Astrocyte of the spinal cord (primary cell): ENCODE measurements around the gene SHB.

Experiments used
- DNase-seq: peaks from one replicate; pipeline ENCODE4 v3.0.0; 2011; ENCODE audit warnings: low read depth, low spot score
- H3K4me3 ChIP-seq: 2 replicates; pipeline ENCODE4 v1.5.1; 2011; ENCODE audit warnings: low read depth, mild to moderate bottlenecking, low read length, moderate library complexity
- CTCF ChIP-seq: IDR thresholded peaks from 2 replicates; pipeline ENCODE4 v1.5.1; 2012; ENCODE audit warnings: low read depth, mild to moderate bottlenecking, low read length, inconsistent platforms
- in situ Hi-C: cut with HindIII; loops from 2 replicates; pipeline ENCODE4 v1.10.0; 2017; ENCODE audit warnings: low sequenced_read_pairs

SHB gene

GRCh38 chr9:38068701-38069628 lies at the start of gene SHB:
TSS of gene SHB (minus strand) at chr9:38069227. CDS start at chr9:38068645, 582 bp downstream.
- peak; percentile 62 for TF ChIP-seq CTCF
- peak within 1 kb of the TSS; percentile 93 for H3K4me3 ChIP-seq
- in situ Hi-C loops = no loop called here
- DNase-seq = peak; percentile 71

GRCh38 chr9:38117651-38118050 lies 48.6 kb upstream of the SHB start:
- in situ Hi-C loops = no loop called here
- no peak overlapping the region for H3K4me3 ChIP-seq
- no peak for TF ChIP-seq CTCF
- DNase-seq = no peak

- H3K4me3 ChIP-seq = no peak overlapping the region
- no peak for TF ChIP-seq CTCF
- in situ Hi-C loops = no loop called here
- no peak for DNase-seq
Observed at GRCh38 chr9:38114905-38115304, 45.9 kb upstream of the SHB start.

GRCh38 chr9:38112456-38112855 lies 43.4 kb upstream of the SHB start:
- TF ChIP-seq CTCF = no peak
- no peak overlapping the region for H3K4me3 ChIP-seq
- no peak for DNase-seq
- in situ Hi-C loops = no loop called here

- no peak for DNase-seq
- TF ChIP-seq CTCF = no peak
- in situ Hi-C loops = no loop called here
- H3K4me3 ChIP-seq = no peak overlapping the region
Observed at GRCh38 chr9:38112049-38112448, 43.0 kb upstream of the SHB start.

- no peak for TF ChIP-seq CTCF
- in situ Hi-C loops = no loop called here
- no peak for DNase-seq
- H3K4me3 ChIP-seq = no peak overlapping the region
Observed at GRCh38 chr9:38110476-38110875, 41.4 kb upstream of the SHB start.
